ENCODE results near the gene PFKFB1.

The PFKFB1 gene

GRCh38 chrX:55006827-55007621 is 13.0 kb upstream of the PFKFB1 start:
- Histone ChIP-seq H3K36me3 (ENCODE audit: insufficient read depth, insufficient read length, low read length) (peaks cover 59% of the 10 kb centered on the region), H3K27me3 (ENCODE audit: insufficient read depth, insufficient read length) (no peaks in the 10 kb centered on the region), H3K9me3 (ENCODE audit: insufficient read depth, low read length) (no peaks in the 10 kb centered on the region), H3K4me1 (ENCODE audit: insufficient read depth, insufficient read length) (no peaks in the 10 kb centered on the region), H3K4me3 (ENCODE audit: insufficient read length, low read depth) (no peak overlapping the region), H3K9ac (ENCODE audit: insufficient read length, low read depth) (no peak overlapping the region)
- TF ChIP-seq ZNF274 (IDR thresholded peaks at IDR 0.05; ENCODE audit: low read depth, low read length), result no peak
- no peak for TF ChIP-seq SUZ12 (IDR thresholded peaks at IDR 0.05; ENCODE audit: extremely low read depth, insufficient read depth, insufficient read length)
- TF ChIP-seq YY1 (IDR thresholded peaks at IDR 0.05; ENCODE audit: insufficient read depth, insufficient read length), result no peak
- DNase-seq (ENCODE audit: low read depth, low spot score), result no peak

- H3K4me1 ChIP-seq (ENCODE audit: insufficient read depth, insufficient read length), result no peaks in the 10 kb centered on the region
Observed at GRCh38 chrX:55005256-55005655, 11.3 kb upstream of the PFKFB1 start.

GRCh38 chrX:55004231-55004630 is 10.2 kb upstream of the PFKFB1 start:
- Histone ChIP-seq H3K36me3 (ENCODE audit: insufficient read depth, insufficient read length, low read length) (peaks cover 68% of the 10 kb centered on the region), H3K4me1 (ENCODE audit: insufficient read depth, insufficient read length) (no peaks in the 10 kb centered on the region), H3K4me3 (ENCODE audit: insufficient read length, low read depth) (no peak overlapping the region), H3K9me3 (ENCODE audit: insufficient read depth, low read length) (no peaks in the 10 kb centered on the region), H3K27me3 (ENCODE audit: insufficient read depth, insufficient read length) (no peaks in the 10 kb centered on the region), H3K9ac (ENCODE audit: insufficient read length, low read depth) (no peak overlapping the region)
- no peak for TF ChIP-seq ZNF274 (IDR thresholded peaks at IDR 0.05; ENCODE audit: low read depth, low read length)
- DNase-seq (ENCODE audit: low read depth, low spot score), result no peak

More at GRCh38 chrX:55005256-55005655, 11.3 kb upstream of the PFKFB1 start:
- Histone ChIP-seq H3K36me3 (ENCODE audit: insufficient read depth, insufficient read length, low read length) (peaks cover 68% of the 10 kb centered on the region), H3K9me3 (ENCODE audit: insufficient read depth, low read length) (no peaks in the 10 kb centered on the region), H3K9ac (ENCODE audit: insufficient read length, low read depth) (no peak overlapping the region), H3K27me3 (ENCODE audit: insufficient read depth, insufficient read length) (no peaks in the 10 kb centered on the region), H3K4me3 (ENCODE audit: insufficient read length, low read depth) (no peak overlapping the region)
- DNase-seq (ENCODE audit: low read depth, low spot score), result no peak
- TF ChIP-seq YY1 (IDR thresholded peaks at IDR 0.05; ENCODE audit: insufficient read depth, insufficient read length) (no peak), ZNF274 (IDR thresholded peaks at IDR 0.05; ENCODE audit: low read depth, low read length) (no peak), SUZ12 (IDR thresholded peaks at IDR 0.05; ENCODE audit: extremely low read depth, insufficient read depth, insufficient read length) (no peak)

- peak within 1 kb of the TSS; percentile 95 for H3K9ac ChIP-seq (ENCODE audit: insufficient read length, low read depth)
- TF ChIP-seq YY1 (IDR thresholded peaks at IDR 0.05; ENCODE audit: insufficient read depth, insufficient read length) (no peak), ZNF274 (IDR thresholded peaks at IDR 0.05; ENCODE audit: low read depth, low read length) (no peak), SUZ12 (IDR thresholded peaks at IDR 0.05; ENCODE audit: extremely low read depth, insufficient read depth, insufficient read length) (no peak)
- H3K36me3 ChIP-seq (ENCODE audit: insufficient read depth, insufficient read length, low read length), result peaks cover 39% of the 10 kb centered on the region
- H3K4me1 ChIP-seq (ENCODE audit: insufficient read depth, insufficient read length), result no peaks in the 10 kb centered on the region
- no peaks in the 10 kb centered on the region for H3K27me3 ChIP-seq (ENCODE audit: insufficient read depth, insufficient read length)
- H3K9me3 ChIP-seq (ENCODE audit: insufficient read depth, low read length), result no peaks in the 10 kb centered on the region
- DNase-seq (ENCODE audit: low read depth, low spot score), result peak; percentile 86
- peak within 1 kb of the TSS; percentile 81 for H3K4me3 ChIP-seq (ENCODE audit: insufficient read length, low read depth)
Observed at GRCh38 chrX:54999717-55000598, 6.0 kb upstream of the PFKFB1 start, which contains the start of gene APEX2. APEX2 (plus strand) TSS chrX:55000363; CDS start chrX:55000423, 60 bp downstream.

- no peak for TF ChIP-seq YY1 (IDR thresholded peaks at IDR 0.05; ENCODE audit: insufficient read depth, insufficient read length)
- no peak for TF ChIP-seq ZNF274 (IDR thresholded peaks at IDR 0.05; ENCODE audit: low read depth, low read length)
- no peak for TF ChIP-seq SUZ12 (IDR thresholded peaks at IDR 0.05; ENCODE audit: extremely low read depth, insufficient read depth, insufficient read length)
- H3K4me1 ChIP-seq (ENCODE audit: insufficient read depth, insufficient read length), result no peaks in the 10 kb centered on the region
- H3K27me3 ChIP-seq (ENCODE audit: insufficient read depth, insufficient read length), result no peaks in the 10 kb centered on the region
- no peak overlapping the region for H3K9ac ChIP-seq (ENCODE audit: insufficient read length, low read depth)
- H3K9me3 ChIP-seq (ENCODE audit: insufficient read depth, low read length), result no peaks in the 10 kb centered on the region
- no peak overlapping the region for H3K4me3 ChIP-seq (ENCODE audit: insufficient read length, low read depth)
- no peak for DNase-seq (ENCODE audit: low read depth, low spot score)
- H3K36me3 ChIP-seq (ENCODE audit: insufficient read depth, insufficient read length, low read length), result no peaks in the 10 kb centered on the region
Observed at GRCh38 chrX:54995621-54996020, 1.6 kb upstream of the PFKFB1 start.

- H3K36me3 ChIP-seq (ENCODE audit: insufficient read depth, insufficient read length, low read length), result no peaks in the 10 kb centered on the region
- no peak overlapping the region for H3K4me3 ChIP-seq (ENCODE audit: insufficient read length, low read depth)
- TF ChIP-seq ZNF274 (IDR thresholded peaks at IDR 0.05; ENCODE audit: low read depth, low read length) (no peak), SUZ12 (IDR thresholded peaks at IDR 0.05; ENCODE audit: extremely low read depth, insufficient read depth, insufficient read length) (no peak), YY1 (IDR thresholded peaks at IDR 0.05; ENCODE audit: insufficient read depth, insufficient read length) (no peak)
- H3K9me3 ChIP-seq (ENCODE audit: insufficient read depth, low read length), result no peaks in the 10 kb centered on the region
- no peaks in the 10 kb centered on the region for H3K4me1 ChIP-seq (ENCODE audit: insufficient read depth, insufficient read length)
- H3K9ac ChIP-seq (ENCODE audit: insufficient read length, low read depth), result no peak overlapping the region
- H3K27me3 ChIP-seq (ENCODE audit: insufficient read depth, insufficient read length), result no peaks in the 10 kb centered on the region
- DNase-seq (ENCODE audit: low read depth, low spot score), result no peak
Observed at GRCh38 chrX:54994668-54995351, 822 bp upstream of the PFKFB1 start.

Data from NT2/D1 (cell line).